Activated T-cell treated with anti-CD3 and anti-CD28 coated beads for 1 hour (primary cell): ENCODE data around the gene GAST.

Source experiments
- DNase-seq: peaks from one replicate; pipeline ENCODE4 v3.0.0-alpha.2; 2020; ENCODE audit warnings: low read depth

GAST gene

GRCh38 chr17:41740506-41740905 is 28.4 kb downstream of the GAST start:
- no peak for DNase-seq

GRCh38 chr17:41741709-41742108 is 29.6 kb downstream of the GAST start:
- no peak for DNase-seq

GRCh38 chr17:41748275-41748674 is 36.1 kb downstream of the GAST start:
- no peak for DNase-seq

GRCh38 chr17:41750862-41751261 is 38.7 kb downstream of the GAST start:
- no peak for DNase-seq

GRCh38 chr17:41751288-41751687 is 39.2 kb downstream of the GAST start:
- no peak for DNase-seq

- DNase-seq, result no peak
These were observed 41.9 kb downstream of the GAST start for GRCh38 chr17:41754066-41754465.

- DNase-seq, result no peak
These were observed 46.5 kb downstream of the GAST start for GRCh38 chr17:41758601-41759000.

- no peak for DNase-seq
These were observed 48.7 kb downstream of the GAST start for GRCh38 chr17:41760878-41761277.

GRCh38 chr17:41762391-41762790 is 50.3 kb downstream of the GAST start:
- no peak for DNase-seq

- DNase-seq, result no peak
These were observed 50.7 kb downstream of the GAST start for GRCh38 chr17:41762841-41763240.

- DNase-seq, result no peak
These were observed 51.2 kb downstream of the GAST start for GRCh38 chr17:41763327-41763726.
